ENCODE results near the gene CDH26.

- TF ChIP-seq CTCF (optimal IDR thresholded peaks at IDR 0.05 in 1 of 3, IDR thresholded peaks at IDR 0.05 in 1 of 3, conservative IDR thresholded peaks at IDR 0.05 in 1 of 3; ENCODE audit: extremely low read depth in 1 of 3, insufficient read depth in 2 of 3, low read length in 3 of 3) (peak in 2 of 3 experiments; percentile 39 to 47), EZH2 (IDR thresholded peaks at IDR 0.05; ENCODE audit: low read length) (no peak)
These were observed 9.1 kb upstream of the CDH26 start for GRCh38 chr20:59948828-59949720.

All from keratinocyte (primary cell).